Activated naive CD4-positive, alpha-beta T cell treated with anti-CD3 and anti-CD28 coated beads for 36 hours (primary cell): Measurements from ENCODE around the gene FCHSD2. TPM values are rescaled to one million over a fixed set of nuclear protein-coding genes. Genes with fewer than 3 reads are reported as not detected.

Source experiments
- CTCF ChIA-PET: fragments of 350-600 bp; sonication (Branson Sonifier 250); formaldehyde crosslinking; loops from one replicate; lab custom pipeline; 2021; ENCODE audit warnings: antibody characterized with exemption; lab: Charles Lee
- DNase-seq: peaks from one replicate; pipeline ENCODE4 v3.0.0-alpha.2; 2020
- H3K27ac Mint-ChIP-seq: one replicate; pipeline ENCODE4 v1.8.0; 2021; ENCODE audit warnings: mild to moderate bottlenecking, mixed read lengths
- H3K27me3 Mint-ChIP-seq: one replicate; pipeline ENCODE4 v1.8.0; 2021; ENCODE audit warnings: low read depth, mixed read lengths
- H3K36me3 Mint-ChIP-seq: one replicate; pipeline ENCODE4 v1.8.0; 2021; ENCODE audit warnings: low read depth, mixed read lengths
- H3K4me1 Mint-ChIP-seq: one replicate; pipeline ENCODE4 v1.8.0; 2021; ENCODE audit warnings: low read depth, mixed read lengths
- H3K4me3 Mint-ChIP-seq: one replicate; pipeline ENCODE4 v1.8.0; 2021; ENCODE audit warnings: mild to moderate bottlenecking, moderate library complexity, mixed read lengths
- H3K9me3 Mint-ChIP-seq: one replicate; pipeline ENCODE4 v1.8.0; 2021; ENCODE audit warnings: mixed read lengths
- intact Hi-C: fragments of 100-400 bp; cut with micrococcal nuclease; formaldehyde crosslinking; loops from one replicate; pipeline ENCODE4 v1.15.1; 2023
- total RNA-seq, 2 experiments: library from RNA; stranded (reverse); gene quantifications; one replicate each; pipeline ENCODE4 v1.2.3, GENCODE V29; 2021

The FCHSD2 gene
- total RNA-seq, 2 experiments from 2014 or later, result 31.1 to 36.8 TPM

GRCh38 chr11:72821221-72821919 is 320.7 kb downstream of the FCHSD2 start:
- no peaks in the 10 kb centered on the region for H3K9me3 Mint-ChIP-seq
- peaks cover 16% of the 10 kb centered on the region for H3K4me1 Mint-ChIP-seq
- no peak for DNase-seq
- no peak overlapping the region for H3K4me3 Mint-ChIP-seq
- intact Hi-C loops, result no loop called here
- H3K36me3 Mint-ChIP-seq, result peaks cover 32% of the 10 kb centered on the region
- no peaks in the 10 kb centered on the region for H3K27me3 Mint-ChIP-seq
- CTCF ChIA-PET, result no interaction called here
- H3K27ac Mint-ChIP-seq, result no peak overlapping the region

GRCh38 chr11:72820439-72821139 is 321.5 kb downstream of the FCHSD2 start:
- CTCF ChIA-PET, result interaction anchor here (0.6 kb wide), 1 partner anchor 95 kb away, joined by 3 read pairs; no protein-coding TSS in a partner anchor
- Mint-ChIP-seq H3K27me3 (no peaks in the 10 kb centered on the region), H3K36me3 (peaks cover 29% of the 10 kb centered on the region), H3K4me1 (peaks cover 23% of the 10 kb centered on the region), H3K4me3 (no peak overlapping the region), H3K27ac (no peak overlapping the region), H3K9me3 (no peaks in the 10 kb centered on the region)
- no peak for DNase-seq
- intact Hi-C loops, result no loop called here

GRCh38 chr11:72818971-72819370 is 323.1 kb downstream of the FCHSD2 start:
- no peak overlapping the region for H3K4me3 Mint-ChIP-seq
- no peaks in the 10 kb centered on the region for H3K27me3 Mint-ChIP-seq
- peaks cover 25% of the 10 kb centered on the region for H3K4me1 Mint-ChIP-seq
- intact Hi-C loops, result loop anchor here (10.0 kb wide), 2 partner anchors 234 to 734 kb away; partner anchors contain the start of genes LRRC51 and NUMA1
- no peak for DNase-seq
- H3K36me3 Mint-ChIP-seq, result peaks cover 30% of the 10 kb centered on the region
- H3K9me3 Mint-ChIP-seq, result no peaks in the 10 kb centered on the region
- no peak overlapping the region for H3K27ac Mint-ChIP-seq
- CTCF ChIA-PET, result interaction anchor here (0.6 to 1.0 kb wide), 2 partner anchors 92 to 105 kb away, joined by 4 read pairs; no protein-coding TSS in a partner anchor

GRCh38 chr11:72817966-72818365 is 324.2 kb downstream of the FCHSD2 start:
- Mint-ChIP-seq H3K27me3 (no peaks in the 10 kb centered on the region), H3K27ac (no peak overlapping the region), H3K36me3 (peaks cover 37% of the 10 kb centered on the region), H3K4me1 (peaks cover 25% of the 10 kb centered on the region), H3K9me3 (no peaks in the 10 kb centered on the region), H3K4me3 (no peak overlapping the region)
- intact Hi-C loops, result loop anchor here (10.0 kb wide), 2 partner anchors 233 to 733 kb away; partner anchors contain the start of genes LRRC51 and NUMA1
- DNase-seq, result no peak
- CTCF ChIA-PET, result no interaction called here

- DNase-seq, result no peak
- Mint-ChIP-seq H3K27me3 (no peaks in the 10 kb centered on the region), H3K9me3 (no peaks in the 10 kb centered on the region), H3K27ac (peak overlapping the region; percentile 97), H3K4me1 (peaks cover 34% of the 10 kb centered on the region), H3K4me3 (peak overlapping the region; percentile 100), H3K36me3 (peaks cover 46% of the 10 kb centered on the region)
- CTCF ChIA-PET, result interaction anchor here (0.5 to 1.3 kb wide), 3 partner anchors 11 to 663 kb away, joined by 3 to 4 read pairs (median 3); partner anchors contain the start of gene STARD10
- intact Hi-C loops, result loop anchor here (10.0 kb wide), 2 partner anchors 232 to 732 kb away; partner anchors contain the start of genes LRRC51 and NUMA1
Measured at GRCh38 chr11:72816404-72816990, 325.6 kb downstream of the FCHSD2 start.

- Mint-ChIP-seq H3K27me3 (no peaks in the 10 kb centered on the region), H3K27ac (peak overlapping the region; percentile 97), H3K9me3 (no peaks in the 10 kb centered on the region), H3K4me1 (peaks cover 35% of the 10 kb centered on the region), H3K4me3 (peak overlapping the region; percentile 100), H3K36me3 (peaks cover 44% of the 10 kb centered on the region)
- CTCF ChIA-PET, result interaction anchor here (0.7 to 3.2 kb wide), 5 partner anchors 12 to 93 kb away, joined by 3 to 15 read pairs (median 4); partner anchors contain the start of gene STARD10
- no peak for DNase-seq
- intact Hi-C loops, result loop anchor here (2.0 to 10.0 kb wide), 4 partner anchors 34 to 730 kb away; partner anchors contain the start of genes FCHSD2, LRRC51 and NUMA1
Measured at GRCh38 chr11:72815110-72815618, 327.0 kb downstream of the FCHSD2 start.

GRCh38 chr11:72814286-72815109 is 327.6 kb downstream of the FCHSD2 start, which contains the start of gene ATG16L2:
Gene ATG16L2 (plus strand): TSS chr11:72814411. CDS start chr11:72814446, 35 bp downstream.
- Mint-ChIP-seq H3K27me3 (no peaks in the 10 kb centered on the region), H3K4me3 (peak within 1 kb of the TSS; percentile 100), H3K4me1 (peaks cover 34% of the 10 kb centered on the region), H3K27ac (peak within 1 kb of the TSS; percentile 97), H3K36me3 (peaks cover 45% of the 10 kb centered on the region), H3K9me3 (no peaks in the 10 kb centered on the region)
- intact Hi-C loops, result loop anchor here (1.0 to 10.0 kb wide), 7 partner anchors 8 to 730 kb away; partner anchors contain the start of genes FCHSD2, LRRC51 and NUMA1
- DNase-seq, result peak; percentile 89
- CTCF ChIA-PET, result interaction anchor here (0.6 to 3.2 kb wide), 3 partner anchors 16 to 521 kb away, joined by 3 to 15 read pairs (median 4); no protein-coding TSS in a partner anchor

GRCh38 chr11:72813740-72814285 is 328.3 kb downstream of the FCHSD2 start:
- H3K27ac Mint-ChIP-seq, result peak overlapping the region; percentile 96
- intact Hi-C loops, result loop anchor here (1.0 to 10.0 kb wide), 9 partner anchors 8 to 729 kb away; partner anchors contain the start of genes FCHSD2, LRRC51, NUMA1 and STARD10
- peaks cover 34% of the 10 kb centered on the region for H3K4me1 Mint-ChIP-seq
- peaks cover 44% of the 10 kb centered on the region for H3K36me3 Mint-ChIP-seq
- DNase-seq, result peak; percentile 79
- no peaks in the 10 kb centered on the region for H3K9me3 Mint-ChIP-seq
- H3K27me3 Mint-ChIP-seq, result no peaks in the 10 kb centered on the region
- peak overlapping the region; percentile 99 for H3K4me3 Mint-ChIP-seq
- CTCF ChIA-PET, result interaction anchor here (0.7 to 3.2 kb wide), 13 partner anchors 16 to 701 kb away, joined by 3 to 17 read pairs (median 4); partner anchors contain the start of genes ANAPC15, FCHSD2 and STARD10

GRCh38 chr11:72812967-72813739 is 329.0 kb downstream of the FCHSD2 start:
- no peaks in the 10 kb centered on the region for H3K27me3 Mint-ChIP-seq
- H3K4me1 Mint-ChIP-seq, result peaks cover 38% of the 10 kb centered on the region
- H3K9me3 Mint-ChIP-seq, result no peaks in the 10 kb centered on the region
- peak; percentile 79 for DNase-seq
- H3K4me3 Mint-ChIP-seq, result peak overlapping the region; percentile 99
- H3K36me3 Mint-ChIP-seq, result peaks cover 49% of the 10 kb centered on the region
- H3K27ac Mint-ChIP-seq, result peak overlapping the region; percentile 96
- CTCF ChIA-PET, result interaction anchor here (0.7 to 3.2 kb wide), 17 partner anchors 15 to 700 kb away, joined by 3 to 17 read pairs (median 4); partner anchors contain the start of genes ANAPC15, FCHSD2 and STARD10
- intact Hi-C loops, result loop anchor here (1.0 to 10.0 kb wide), 5 partner anchors 19 to 728 kb away; partner anchors contain the start of genes LRRC51, NUMA1 and STARD10

- peaks cover 49% of the 10 kb centered on the region for H3K36me3 Mint-ChIP-seq
- CTCF ChIA-PET, result interaction anchor here (1.1 to 3.2 kb wide), 14 partner anchors 12 to 700 kb away, joined by 3 to 17 read pairs (median 4); partner anchors contain the start of genes ANAPC15 and STARD10
- intact Hi-C loops, result loop anchor here (5.0 to 10.0 kb wide), 3 partner anchors 228 to 728 kb away; partner anchors contain the start of genes LRRC51 and NUMA1
Measured at GRCh38 chr11:72812604-72812966, 329.5 kb downstream of the FCHSD2 start.

More at GRCh38 chr11:72812604-72812966, 329.5 kb downstream of the FCHSD2 start:
- H3K27ac Mint-ChIP-seq, result peak overlapping the region; percentile 96
- DNase-seq, result no peak
- peaks cover 37% of the 10 kb centered on the region for H3K4me1 Mint-ChIP-seq
- no peaks in the 10 kb centered on the region for H3K9me3 Mint-ChIP-seq
- peak overlapping the region; percentile 99 for H3K4me3 Mint-ChIP-seq
- no peaks in the 10 kb centered on the region for H3K27me3 Mint-ChIP-seq
